Naive thymus-derived CD8-positive, alpha-beta T cell (primary cell): ENCODE measurements around the gene RNF220. TPM values are rescaled to one million over a fixed set of nuclear protein-coding genes. Genes with fewer than 3 reads are reported as not detected.

Experiments
- ATAC-seq, 2 donors: fragments of 150-1000 bp; cut with Tn5 transposase in 1 of 2; sonication (Bioruptor Pico), chemical (Tn5 transposase) in 1 of 2; 1 replicate in 1 of 2; 2 replicates in 1 of 2; pipeline ENCODE4 v1.10.0; 2021; ENCODE audit warnings: mild to moderate bottlenecking in 2 of 2, moderate library complexity in 2 of 2
- POLR2A ChIA-PET: fragments of 350-600 bp; sonication (Branson Sonifier 250); formaldehyde crosslinking; loops from one replicate; lab custom pipeline; 2021; ENCODE audit warnings: antibody characterized with exemption; lab: Charles Lee
- DNase-seq, 10 donors: peaks; one replicate each; pipeline versions ENCODE4 v3.0.0 to v3.0.0-alpha.2; 2020 to 2022
- H3K27ac Mint-ChIP-seq, 10 donors: one replicate each; pipeline ENCODE4 v1.8.0; 2020 to 2022; ENCODE audit warnings: mild to moderate bottlenecking in 10 of 10, mixed read lengths in 10 of 10, moderate library complexity in 4 of 10, inconsistent platforms in 1 of 10
- H3K27me3 Mint-ChIP-seq, 5 donors: one replicate each; pipeline ENCODE4 v1.8.0; 2021 to 2022; ENCODE audit warnings: mixed read lengths in 5 of 5
- H3K36me3 Mint-ChIP-seq, 3 donors: one replicate each; pipeline ENCODE4 v1.8.0; 2020 to 2022; ENCODE audit warnings: mixed read lengths in 3 of 3, mild to moderate bottlenecking in 2 of 3, inconsistent platforms in 1 of 3
- H3K4me1 Mint-ChIP-seq, 4 donors: one replicate each; pipeline ENCODE4 v1.8.0; 2021 to 2022; ENCODE audit warnings: mixed read lengths in 4 of 4
- H3K4me3 Mint-ChIP-seq, 10 donors: one replicate each; pipeline ENCODE4 v1.8.0; 2020 to 2022; ENCODE audit warnings: mild to moderate bottlenecking in 10 of 10, mixed read lengths in 10 of 10, moderate library complexity in 6 of 10, inconsistent platforms in 1 of 10
- H3K9me3 Mint-ChIP-seq, 9 donors: one replicate each; pipeline ENCODE4 v1.8.0; 2020 to 2022; ENCODE audit warnings: mixed read lengths in 9 of 9, mild to moderate bottlenecking in 3 of 9, inconsistent platforms in 1 of 9, moderate library complexity in 1 of 9
- polyA plus RNA-seq, 3 donors: library from polyadenylated mRNA; unstranded; fragments of 300-500 nt; fragmentation: Illumina TruSeq; gene quantifications; one replicate each; pipeline ENCODE4 v1.2.3, GENCODE V29; 2021
- total RNA-seq, 8 experiments: library from RNA in 2 of 8; stranded (reverse) in 2 of 8; gene quantifications; one replicate each; pipeline ENCODE4 v1.2.3 and lab custom pipeline; 2021 to 2026

RNF220 gene
- total and polyA plus RNA-seq, 5 experiments from 2014 or later: 62.2 to 129 (median 103) TPM

- H3K4me1 Mint-ChIP-seq: peaks cover 0 to 2% (median 1%) of the 10 kb centered on the region in 4 donors
- no peak for ATAC-seq
- peak overlapping the region in 1 of 10 donors; percentile 36 for H3K27ac Mint-ChIP-seq
- POLR2A ChIA-PET: no interaction called here
- H3K27me3 Mint-ChIP-seq: peaks cover 2 to 9% (median 4%) of the 10 kb centered on the region in 5 donors
- H3K4me3 Mint-ChIP-seq: no peak overlapping the region
- no peak for DNase-seq
- H3K9me3 Mint-ChIP-seq: no peaks in the 10 kb centered on the region
- H3K36me3 Mint-ChIP-seq: no peaks in the 10 kb centered on the region
These were observed 160.8 kb downstream of the RNF220 start for GRCh38 chr1:44565833-44566232.

GRCh38 chr1:44566281-44567046 lies 161.4 kb downstream of the RNF220 start:
- ATAC-seq (no peak), DNase-seq (no peak)
- Mint-ChIP-seq H3K4me1 (no peaks in the 10 kb centered on the region), H3K27ac (no peak overlapping the region), H3K36me3 (no peaks in the 10 kb centered on the region), H3K27me3 (peaks cover 2 to 9% (median 4%) of the 10 kb centered on the region in 5 donors), H3K9me3 (no peaks in the 10 kb centered on the region), H3K4me3 (no peak overlapping the region)
- POLR2A ChIA-PET: interaction anchor here (0.6 kb wide), 1 partner anchor 85 kb away, joined by 3 read pairs; no protein-coding TSS in a partner anchor

- no peaks in the 10 kb centered on the region for H3K4me1 Mint-ChIP-seq
- peak overlapping the region in 1 of 10 donors; percentile 29 for H3K27ac Mint-ChIP-seq
- H3K27me3 Mint-ChIP-seq: peaks cover 2 to 9% (median 4%) of the 10 kb centered on the region in 5 donors
- POLR2A ChIA-PET: no interaction called here
- H3K4me3 Mint-ChIP-seq: no peak overlapping the region
- H3K36me3 Mint-ChIP-seq: no peaks in the 10 kb centered on the region
- DNase-seq (no peak), ATAC-seq (no peak)
- no peaks in the 10 kb centered on the region for H3K9me3 Mint-ChIP-seq
These were observed 163.3 kb downstream of the RNF220 start for GRCh38 chr1:44568128-44568900.

- peaks cover 2 to 9% (median 4%) of the 10 kb centered on the region in 5 donors for H3K27me3 Mint-ChIP-seq
- DNase-seq: no peak
- no peaks in the 10 kb centered on the region for H3K9me3 Mint-ChIP-seq
- H3K4me1 Mint-ChIP-seq: no peaks in the 10 kb centered on the region
- POLR2A ChIA-PET: no interaction called here
- no peak overlapping the region for H3K4me3 Mint-ChIP-seq
- H3K27ac Mint-ChIP-seq: no peak overlapping the region
- H3K36me3 Mint-ChIP-seq: no peaks in the 10 kb centered on the region
- no peak for ATAC-seq
These were observed 164.4 kb downstream of the RNF220 start for GRCh38 chr1:44569491-44569890.

- no peaks in the 10 kb centered on the region for H3K36me3 Mint-ChIP-seq
- no peaks in the 10 kb centered on the region for H3K4me1 Mint-ChIP-seq
- peaks cover 2 to 9% (median 7%) of the 10 kb centered on the region in 5 donors for H3K27me3 Mint-ChIP-seq
- DNase-seq (peak in 4 of 10 donors; percentile 10 to 34 (median 23)), ATAC-seq (peak in 1 of 2 donors; percentile 45)
- no peak overlapping the region for H3K4me3 Mint-ChIP-seq
- no peak overlapping the region for H3K27ac Mint-ChIP-seq
- H3K9me3 Mint-ChIP-seq: no peaks in the 10 kb centered on the region
- POLR2A ChIA-PET: interaction anchor here (1.0 kb wide), 1 partner anchor 81 kb away, joined by 4 read pairs; no protein-coding TSS in a partner anchor
These were observed 166.9 kb downstream of the RNF220 start for GRCh38 chr1:44571712-44572571.

GRCh38 chr1:44572572-44572879 lies 167.5 kb downstream of the RNF220 start:
- POLR2A ChIA-PET: no interaction called here
- Mint-ChIP-seq H3K9me3 (no peaks in the 10 kb centered on the region), H3K36me3 (no peaks in the 10 kb centered on the region), H3K27ac (no peak overlapping the region), H3K27me3 (peaks cover 0 to 9% (median 7%) of the 10 kb centered on the region in 5 donors), H3K4me1 (no peaks in the 10 kb centered on the region), H3K4me3 (no peak overlapping the region)
- no peak for ATAC-seq
- no peak for DNase-seq

GRCh38 chr1:44575396-44575795 lies 170.3 kb downstream of the RNF220 start:
- no peaks in the 10 kb centered on the region for H3K36me3 Mint-ChIP-seq
- POLR2A ChIA-PET: no interaction called here
- peaks cover 0 to 7% (median 2%) of the 10 kb centered on the region in 5 donors for H3K27me3 Mint-ChIP-seq
- no peak overlapping the region for H3K4me3 Mint-ChIP-seq
- DNase-seq (no peak), ATAC-seq (no peak)
- H3K9me3 Mint-ChIP-seq: no peaks in the 10 kb centered on the region
- no peak overlapping the region for H3K27ac Mint-ChIP-seq
- no peaks in the 10 kb centered on the region for H3K4me1 Mint-ChIP-seq

GRCh38 chr1:44576456-44577150 lies 171.5 kb downstream of the RNF220 start:
- no peak overlapping the region for H3K4me3 Mint-ChIP-seq
- ATAC-seq (no peak), DNase-seq (no peak)
- POLR2A ChIA-PET: no interaction called here
- peaks cover 0 to 7% (median 2%) of the 10 kb centered on the region in 5 donors for H3K27me3 Mint-ChIP-seq
- H3K27ac Mint-ChIP-seq: no peak overlapping the region
- H3K36me3 Mint-ChIP-seq: no peaks in the 10 kb centered on the region
- H3K4me1 Mint-ChIP-seq: no peaks in the 10 kb centered on the region
- H3K9me3 Mint-ChIP-seq: no peaks in the 10 kb centered on the region

GRCh38 chr1:44581205-44581604 lies 176.2 kb downstream of the RNF220 start:
- ATAC-seq (no peak), DNase-seq (no peak)
- no peaks in the 10 kb centered on the region for H3K9me3 Mint-ChIP-seq
- H3K4me1 Mint-ChIP-seq: no peaks in the 10 kb centered on the region
- POLR2A ChIA-PET: no interaction called here
- H3K36me3 Mint-ChIP-seq: no peaks in the 10 kb centered on the region
- H3K27me3 Mint-ChIP-seq: peaks cover 0 to 3% (median 0%) of the 10 kb centered on the region in 5 donors
- H3K27ac Mint-ChIP-seq: no peak overlapping the region
- H3K4me3 Mint-ChIP-seq: no peak overlapping the region

- Mint-ChIP-seq H3K4me1 (no peaks in the 10 kb centered on the region), H3K9me3 (no peaks in the 10 kb centered on the region), H3K27me3 (peaks cover 0 to 3% (median 0%) of the 10 kb centered on the region in 5 donors), H3K4me3 (no peak overlapping the region), H3K27ac (no peak overlapping the region), H3K36me3 (no peaks in the 10 kb centered on the region)
- ATAC-seq (no peak), DNase-seq (no peak)
- POLR2A ChIA-PET: no interaction called here
These were observed 179.1 kb downstream of the RNF220 start for GRCh38 chr1:44584167-44584566.

GRCh38 chr1:44585315-44585920 lies 180.4 kb downstream of the RNF220 start:
- ATAC-seq: no peak
- no peak overlapping the region for H3K27ac Mint-ChIP-seq

More at GRCh38 chr1:44585315-44585920, 180.4 kb downstream of the RNF220 start:
- Mint-ChIP-seq H3K4me3 (no peak overlapping the region), H3K27me3 (peaks cover 0 to 3% (median 0%) of the 10 kb centered on the region in 5 donors), H3K36me3 (no peaks in the 10 kb centered on the region), H3K4me1 (no peaks in the 10 kb centered on the region), H3K9me3 (no peaks in the 10 kb centered on the region)
- POLR2A ChIA-PET: no interaction called here
- no peak for DNase-seq
